HepG2 (cell line): Measurements from ENCODE around the gene RABGEF1.
"Not testable (repeated sequence)": the region's sequence is repeated elsewhere in the genome, so short reads cannot be mapped to it uniquely, and the experiment has no call there.

Experiments
- GTF2F1 ChIP-seq: fragments of 150-350 bp; IDR thresholded peaks from 2 replicates; pipeline ENCODE4 v1.6.1; 2014; ENCODE audit warnings: low read length
- KDM4B ChIP-seq: sonication (generic); formaldehyde crosslinking; IDR thresholded peaks from 2 replicates; pipeline ENCODE4 v1.4.0; 2020; ENCODE audit warnings: missing genetic modification reagents
- MXD1 ChIP-seq: sonication (generic); formaldehyde crosslinking; IDR thresholded peaks from 2 replicates; pipeline ENCODE4 v1.4.0; 2020; ENCODE audit warnings: mild to moderate bottlenecking, missing genetic modification reagents
- PHB2 ChIP-seq: fragments of 450-650 bp; IDR thresholded peaks from 2 replicates; pipeline ENCODE4 v1.6.1; 2018; ENCODE audit not compliant: partially characterized antibody
- RAD21 ChIP-seq: fragments of 450-650 bp; formaldehyde crosslinking; IDR thresholded peaks from 2 replicates; pipeline ENCODE4 v1.5.0; 2020; ENCODE audit warnings: mild to moderate bottlenecking
- SIN3B ChIP-seq: fragments of 150-350 bp; IDR thresholded peaks from 2 replicates; pipeline ENCODE4 v1.6.1; 2014; ENCODE audit warnings: low read length
- TAF1 ChIP-seq: sonication (generic); formaldehyde crosslinking; IDR thresholded peaks from 2 replicates; pipeline ENCODE4 v1.4.0; 2020; ENCODE audit warnings: missing genetic modification reagents
- TBX2 ChIP-seq: sonication (generic); formaldehyde crosslinking; IDR thresholded peaks from 2 replicates; pipeline ENCODE4 v1.5.0; 2020; ENCODE audit warnings: missing genetic modification reagents, mild to moderate bottlenecking, borderline replicate concordance
- THYN1 ChIP-seq: sonication (generic); formaldehyde crosslinking; IDR thresholded peaks from 2 replicates; pipeline ENCODE4 v1.8.1; 2023; ENCODE audit warnings: low read depth, mild to moderate bottlenecking, moderate library complexity, missing genetic modification reagents, borderline replicate concordance
- ZNF280B ChIP-seq: sonication (generic); formaldehyde crosslinking; IDR thresholded peaks from 2 replicates; pipeline ENCODE4 v1.5.0; 2020; ENCODE audit warnings: missing genetic modification reagents, mild to moderate bottlenecking, borderline replicate concordance
- TF ChIP-seq, protein P1 (sequence below): sonication (generic); formaldehyde crosslinking; IDR thresholded peaks from 2 replicates; pipeline ENCODE4 v1.5.1; 2020; ENCODE audit warnings: mild to moderate bottlenecking, missing genetic modification reagents, borderline replicate concordance

DNA sequence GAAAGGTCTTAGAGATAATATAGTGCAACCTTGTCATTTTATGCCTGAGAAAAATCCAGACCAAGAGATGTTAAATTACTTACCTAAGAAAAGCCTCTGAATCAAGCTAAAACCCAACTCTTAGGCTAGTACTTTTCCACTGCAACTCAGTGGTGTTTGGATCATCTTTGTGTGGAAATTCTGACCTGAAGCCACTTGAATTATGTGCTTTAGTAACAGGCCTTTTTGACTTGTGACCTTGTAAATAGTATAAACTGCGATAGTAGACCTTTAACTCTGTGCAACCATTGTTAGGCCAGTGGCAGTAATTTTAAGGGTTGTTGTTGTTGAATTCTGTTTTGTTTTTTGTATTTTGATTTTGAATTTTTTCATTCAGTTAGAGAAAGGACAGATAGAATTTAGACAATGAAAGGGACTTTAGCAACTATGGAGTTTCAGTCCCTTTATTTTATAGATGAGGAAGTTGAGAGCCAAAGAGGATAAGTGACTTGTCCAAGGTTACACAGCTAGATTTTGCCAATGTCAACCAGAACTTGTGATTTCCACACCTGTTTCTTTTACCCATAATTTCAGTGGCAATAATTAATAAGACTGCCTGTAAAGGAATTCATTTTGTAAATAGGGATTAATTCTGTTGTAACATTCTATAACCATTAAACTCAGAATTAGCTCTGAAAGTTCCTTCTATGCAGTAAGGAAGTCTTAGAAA lies 43.5 kb downstream of the RABGEF1 start:
- not testable (repeated sequence) for TF ChIP-seq KDM4B (CRISPR knock-in tag); TBX2 (CRISPR knock-in tag); MXD1 (CRISPR knock-in tag); RAD21 (CRISPR knock-in tag); GTF2F1; TAF1 (CRISPR knock-in tag); THYN1 (CRISPR knock-in tag); ZNF280B (CRISPR knock-in tag); SIN3B; PHB2
- TF ChIP-seq, protein P1, sequence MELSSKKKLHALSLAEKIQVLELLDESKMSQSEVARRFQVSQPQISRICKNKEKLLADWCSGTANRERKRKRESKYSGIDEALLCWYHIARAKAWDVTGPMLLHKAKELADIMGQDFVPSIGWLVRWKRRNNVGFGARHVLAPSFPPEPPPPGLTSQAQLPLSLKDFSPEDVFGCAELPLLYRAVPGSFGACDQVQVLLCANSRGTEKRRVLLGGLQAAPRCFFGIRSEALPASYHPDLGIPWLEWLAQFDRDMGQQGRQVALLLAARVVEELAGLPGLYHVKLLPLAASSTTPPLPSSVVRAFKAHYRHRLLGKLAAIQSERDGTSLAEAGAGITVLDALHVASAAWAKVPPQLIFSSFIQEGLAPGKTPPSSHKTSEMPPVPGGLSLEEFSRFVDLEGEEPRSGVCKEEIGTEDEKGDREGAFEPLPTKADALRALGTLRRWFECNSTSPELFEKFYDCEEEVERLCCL, result not testable (repeated sequence)
